ENCODE measurements around the gene PLAC8.

The PLAC8 gene, protein sequence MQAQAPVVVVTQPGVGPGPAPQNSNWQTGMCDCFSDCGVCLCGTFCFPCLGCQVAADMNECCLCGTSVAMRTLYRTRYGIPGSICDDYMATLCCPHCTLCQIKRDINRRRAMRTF

GRCh38 chr4:83114576-83114975, at the start of gene PLAC8:
Gene PLAC8, minus strand, starts transcription at chr4:83114729. Its CDS starts 6,808 bp downstream, at chr4:83107921.
- DNase-seq (ENCODE audit: low read depth in 2 of 3, low spot score in 1 of 3) = peak in 1 of 3 donors; percentile 22

GRCh38 chr4:83153417-83153816, 38.9 kb upstream of the PLAC8 start:
- DNase-seq (ENCODE audit: low read depth in 2 of 3, low spot score in 1 of 3) = no peak

DNA sequence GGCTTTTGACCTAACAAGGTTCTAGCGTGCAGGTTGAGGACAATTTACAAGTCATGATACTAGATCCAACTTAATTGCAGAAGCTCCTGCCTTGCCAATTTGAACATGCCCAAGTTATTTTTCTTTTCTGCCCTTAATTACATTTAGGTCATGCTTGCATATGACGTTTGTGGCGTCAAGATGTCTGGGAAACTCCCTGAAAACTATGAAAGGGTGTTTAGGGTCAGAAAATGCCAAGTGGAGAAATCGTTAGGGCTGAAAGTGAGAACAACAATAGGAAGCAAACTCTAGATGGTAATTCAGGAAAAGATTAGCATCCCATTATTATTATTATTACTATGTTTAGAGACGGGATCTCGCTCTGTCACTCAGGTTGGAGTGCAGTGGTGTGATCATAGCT, 38.2 kb upstream of the PLAC8 start:
- no peak for DNase-seq (ENCODE audit: low read depth in 2 of 3, low spot score in 1 of 3)

DNA sequence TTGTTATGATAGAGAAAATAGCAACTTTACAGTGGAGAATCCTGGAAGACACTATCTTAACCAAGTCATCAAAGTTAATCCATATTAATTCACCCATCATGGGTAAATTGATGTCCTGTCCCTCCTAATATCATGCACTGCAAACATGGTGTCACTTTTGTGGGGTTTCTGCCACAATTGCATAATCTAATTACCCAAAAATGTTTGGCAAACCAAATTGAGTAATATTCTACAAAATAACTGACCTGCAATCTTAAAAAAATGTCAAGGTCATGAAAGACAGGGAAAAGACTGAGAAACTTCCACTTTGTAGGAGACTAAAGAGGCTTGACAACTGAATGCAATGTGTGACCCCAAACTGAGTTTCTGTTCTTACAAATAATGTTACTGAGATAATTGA, 37.1 kb upstream of the PLAC8 start:
- DNase-seq (ENCODE audit: low read depth in 2 of 3, low spot score in 1 of 3) = no peak

DNA sequence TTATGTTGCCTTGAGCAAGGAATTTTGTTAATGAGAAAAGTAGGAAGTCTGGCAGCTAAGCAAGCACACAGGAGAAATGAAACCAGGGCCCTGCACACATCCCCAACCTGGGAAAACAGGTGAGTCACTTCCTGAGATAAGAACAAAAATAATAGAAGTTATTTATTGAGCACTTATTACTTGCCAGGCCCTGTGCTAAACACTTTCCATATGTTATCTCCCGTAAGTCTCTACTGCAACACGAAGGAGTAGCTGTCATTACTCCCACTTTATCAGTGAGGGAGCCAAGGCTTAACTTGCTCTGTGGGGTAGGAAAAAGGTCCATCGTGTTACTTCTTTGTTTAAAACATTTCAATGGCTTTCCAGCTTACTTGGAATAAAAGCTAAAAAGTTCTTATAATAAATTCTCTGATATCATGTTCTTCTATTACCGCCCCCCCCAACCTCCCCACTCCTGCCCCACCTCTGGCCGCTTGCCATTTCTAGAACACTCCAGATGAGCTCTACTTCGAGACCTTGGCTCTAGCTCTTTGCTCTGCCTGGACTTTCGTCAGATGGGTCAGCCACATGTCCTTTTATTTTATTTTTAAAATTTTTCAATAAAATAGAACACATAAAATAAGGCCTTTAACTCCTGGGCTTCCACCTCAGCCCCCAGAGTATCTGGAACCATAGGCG, 36.3 kb upstream of the PLAC8 start:
- DNase-seq (ENCODE audit: low read depth in 2 of 3, low spot score in 1 of 3) = no peak

DNA sequence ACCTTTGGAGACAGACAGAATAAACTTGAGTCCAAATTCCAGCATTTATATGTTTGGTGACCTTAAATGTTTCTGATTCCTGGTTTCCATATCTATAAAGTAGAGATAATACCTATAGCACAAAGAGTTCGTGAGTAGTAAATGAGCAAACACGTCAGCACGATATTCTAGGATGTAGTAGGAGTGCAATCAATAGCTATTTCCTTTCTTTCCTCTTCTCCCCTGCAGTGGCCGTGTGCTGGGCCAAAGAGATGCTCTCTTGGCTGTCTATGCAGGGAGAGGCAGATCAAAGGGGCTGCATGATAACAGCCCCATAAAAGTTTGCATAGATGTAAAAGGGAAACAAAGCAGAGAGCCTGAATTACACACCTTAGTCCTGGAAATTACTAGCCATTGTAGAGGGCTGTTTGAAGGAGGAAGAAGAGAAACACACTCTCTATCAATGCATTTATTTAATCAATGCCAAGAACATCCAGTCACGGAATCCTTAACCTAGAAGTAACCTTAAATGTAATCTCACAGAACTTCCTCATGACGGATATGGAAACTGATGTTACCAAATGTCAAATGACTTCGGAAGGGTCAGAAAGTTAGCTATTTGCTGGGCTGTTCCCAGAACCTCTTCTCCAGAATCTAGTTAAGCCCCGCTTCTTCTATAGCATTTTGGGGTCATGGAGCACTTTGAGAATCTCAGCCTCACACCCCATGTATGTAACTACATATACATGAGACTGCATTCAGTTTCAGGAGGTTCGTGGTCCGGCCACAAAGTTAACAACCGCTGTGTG, 35.5 kb upstream of the PLAC8 start:
- no peak for DNase-seq (ENCODE audit: low read depth in 2 of 3, low spot score in 1 of 3)

- DNase-seq (ENCODE audit: low read depth in 2 of 3, low spot score in 1 of 3) = no peak
These were observed 32.3 kb upstream of the PLAC8 start for GRCh38 chr4:83146841-83147240.

GRCh38 chr4:83145776-83146175, 31.2 kb upstream of the PLAC8 start:
- DNase-seq (ENCODE audit: low read depth in 2 of 3, low spot score in 1 of 3) = peak in 1 of 3 donors; percentile 12

- DNase-seq (ENCODE audit: low read depth in 2 of 3, low spot score in 1 of 3) = no peak
These were observed 25.1 kb upstream of the PLAC8 start for GRCh38 chr4:83139514-83140156.

- no peak for DNase-seq (ENCODE audit: low read depth in 2 of 3, low spot score in 1 of 3)
These were observed 24.4 kb upstream of the PLAC8 start for GRCh38 chr4:83138946-83139345.

DNA sequence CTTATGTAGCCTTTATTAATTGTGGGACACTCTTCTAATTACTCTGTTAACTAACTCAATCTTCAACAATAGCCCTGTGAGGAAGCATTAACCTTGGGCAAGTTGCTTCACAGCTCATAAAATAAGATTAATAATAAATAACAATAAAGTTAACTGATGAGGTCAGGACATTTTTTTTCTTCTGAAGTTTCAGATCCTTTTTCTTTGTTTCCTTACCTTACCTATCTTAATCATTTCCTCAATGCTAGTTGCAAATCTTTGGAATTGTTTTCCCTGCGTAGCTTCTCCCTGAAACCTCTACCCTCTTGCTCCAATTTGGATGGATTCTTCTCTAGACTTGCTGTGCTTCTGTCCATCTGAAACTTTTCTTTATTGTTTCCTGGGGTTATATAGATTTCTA, 17.5 kb upstream of the PLAC8 start:
- no peak for DNase-seq (ENCODE audit: low read depth in 2 of 3, low spot score in 1 of 3)

- no peak for DNase-seq (ENCODE audit: low read depth in 2 of 3, low spot score in 1 of 3)
These were observed 14.7 kb upstream of the PLAC8 start for GRCh38 chr4:83129264-83129663.

GRCh38 chr4:83128240-83128929, 13.9 kb upstream of the PLAC8 start:
- no peak for DNase-seq (ENCODE audit: low read depth in 2 of 3, low spot score in 1 of 3)

DNA sequence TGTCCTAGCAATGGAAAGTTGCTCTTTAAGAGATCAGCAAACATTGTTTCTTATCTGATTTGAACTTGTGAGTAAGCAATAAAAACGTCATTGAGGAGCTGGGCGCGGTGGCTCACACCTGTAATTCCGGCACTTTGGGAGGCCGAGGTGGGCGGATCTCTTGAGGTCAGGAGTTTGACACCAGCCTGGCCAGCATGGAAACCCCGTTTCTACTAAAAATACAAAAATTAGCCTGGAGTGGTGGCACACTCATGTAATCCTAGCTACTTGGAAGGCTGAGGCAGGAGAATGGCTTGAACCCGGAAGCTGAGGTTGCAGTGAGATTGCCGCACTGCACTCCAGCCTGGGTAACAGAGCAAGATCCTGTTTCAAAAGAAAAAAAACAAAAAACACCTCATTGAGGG, 11.2 kb upstream of the PLAC8 start:
- peak; percentile 14 to 35 (median 25) for DNase-seq (ENCODE audit: low read depth in 2 of 3, low spot score in 1 of 3)

DNA sequence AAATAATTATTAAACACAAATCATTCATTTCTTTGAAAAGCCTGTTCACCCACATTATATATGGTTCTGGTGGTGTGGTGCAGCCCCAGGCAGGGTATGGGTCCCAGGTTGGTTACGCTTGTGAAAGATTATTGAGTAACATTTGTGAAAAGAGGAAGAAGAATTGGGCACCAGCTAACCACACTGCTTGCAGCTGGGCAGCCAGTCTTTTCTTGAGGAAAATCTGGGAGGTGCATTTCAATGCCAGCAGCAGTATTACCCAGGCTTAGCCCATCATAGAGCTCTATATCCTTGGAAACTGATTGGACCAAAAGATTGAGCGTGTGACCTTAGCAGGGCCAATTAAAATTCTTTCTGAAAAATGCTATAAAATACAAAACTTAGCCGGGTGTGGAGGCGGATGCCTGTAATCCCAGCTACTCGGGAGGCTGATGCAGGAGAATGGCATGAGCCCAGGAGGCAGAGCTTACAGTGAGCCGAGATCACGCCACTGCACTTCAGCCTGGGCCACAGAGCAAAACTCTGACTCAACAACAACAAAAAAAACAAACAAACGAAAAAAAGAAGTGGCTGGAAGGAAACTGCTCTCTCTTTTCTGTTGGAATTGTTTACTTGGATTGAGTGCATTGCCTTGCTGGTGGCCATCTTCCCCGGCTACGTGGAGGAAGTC, 9.7 kb upstream of the PLAC8 start:
- no peak for DNase-seq (ENCODE audit: low read depth in 2 of 3, low spot score in 1 of 3)

DNA sequence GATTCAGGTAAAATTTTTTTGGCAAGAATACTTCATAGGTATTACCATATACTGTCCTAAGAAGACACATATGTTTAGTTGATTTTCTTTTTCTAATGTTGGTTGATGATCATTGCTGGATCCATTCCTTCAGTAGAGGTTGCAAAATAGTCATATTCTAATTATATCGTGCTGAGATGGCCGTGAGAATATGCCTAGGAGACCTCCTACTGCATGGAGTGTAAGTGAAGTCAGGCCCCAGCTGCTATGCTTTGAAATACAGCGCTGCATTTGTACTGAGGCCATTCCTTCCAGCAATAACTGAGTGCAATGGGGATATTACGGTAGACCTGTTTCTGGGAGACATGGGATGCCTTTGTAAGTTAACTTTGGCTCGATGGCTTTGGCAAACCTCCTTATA, 6.7 kb upstream of the PLAC8 start:
- no peak for DNase-seq (ENCODE audit: low read depth in 2 of 3, low spot score in 1 of 3)

DNA sequence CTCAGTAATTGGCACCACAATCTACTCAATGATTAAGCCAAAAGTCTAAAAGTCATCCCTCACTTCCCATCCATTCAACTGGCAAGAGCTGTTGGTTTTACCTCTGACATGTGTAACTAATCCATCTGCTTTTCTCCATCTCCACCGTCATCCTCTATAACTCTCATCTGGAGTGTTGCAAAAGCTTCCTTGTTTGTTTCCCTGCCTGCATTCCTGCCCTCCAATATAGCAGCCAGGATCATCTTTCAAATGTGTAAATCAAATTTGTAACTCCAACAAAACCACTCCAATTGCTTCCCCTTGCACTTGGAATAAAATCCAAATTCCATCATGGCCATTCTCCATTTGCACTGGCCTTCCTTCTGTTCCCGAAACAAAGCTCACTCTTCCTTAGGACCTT, 4.3 kb upstream of the PLAC8 start:
- no peak for DNase-seq (ENCODE audit: low read depth in 2 of 3, low spot score in 1 of 3)

DNA sequence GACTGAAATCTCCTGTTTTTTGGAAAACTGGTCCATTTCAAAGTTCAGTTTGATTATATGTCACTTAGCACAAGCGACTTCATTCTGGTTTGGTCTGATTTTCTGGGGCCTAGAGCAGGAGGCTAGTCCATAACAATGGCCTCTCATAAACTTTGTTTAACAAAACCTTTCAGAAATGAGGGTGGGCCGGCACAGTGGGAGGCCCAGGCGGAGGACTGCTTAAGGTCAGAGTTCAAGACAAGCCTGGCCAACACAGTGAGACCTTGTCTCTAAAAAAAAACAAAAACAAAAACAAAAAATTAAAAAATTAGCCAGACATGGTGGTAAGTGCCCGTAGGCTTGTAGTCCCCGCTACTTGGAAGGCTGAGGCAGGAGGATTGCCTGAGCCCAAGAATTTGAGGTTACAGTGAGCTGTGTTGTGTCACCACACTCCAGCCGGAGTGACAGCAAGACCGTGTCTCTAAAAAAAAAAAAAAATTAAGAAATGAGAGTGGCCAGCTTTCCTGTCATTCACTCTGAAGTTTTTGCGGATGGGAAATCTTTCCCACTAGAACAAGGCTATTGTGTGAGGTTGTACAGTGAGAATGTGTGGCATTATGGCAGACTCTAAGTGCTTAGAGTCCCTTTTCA, 1.2 kb upstream of the PLAC8 start:
- DNase-seq (ENCODE audit: low read depth in 2 of 3, low spot score in 1 of 3) = no peak

- DNase-seq (ENCODE audit: low read depth in 2 of 3, low spot score in 1 of 3) = no peak
These were observed 471 bp upstream of the PLAC8 start for GRCh38 chr4:83115000-83115399.

- DNase-seq (ENCODE audit: low read depth in 2 of 3, low spot score in 1 of 3) = peak in 1 of 3 donors; percentile 19
These were observed 1.1 kb downstream of the PLAC8 start for GRCh38 chr4:83113429-83113786.

All from stimulated activated CD4-positive, alpha-beta T cell treated with anti-CD3 and anti-CD28 coated beads, Interleukin-12 subunit alpha, Interleukin-12 subunit beta, amount 100 ng/mL, for 48 hours (primary cell).